Type B pancreatic cell (in vitro differentiated cells): ENCODE data around the gene PSMB11. TPM values are rescaled to one million over a fixed set of nuclear protein-coding genes. Genes with fewer than 3 reads are reported as not detected.

Experiments used
- DNase-seq: peaks from one replicate; pipeline ENCODE4 v3.0.0; 2021; ENCODE audit warnings: mixed read lengths; ENCODE audit not compliant: unreplicated experiment; ENCODE audit errors: extremely low spot score
- H3K27ac Mint-ChIP-seq: 2 replicates; pipeline ENCODE4 v1.8.0; 2021; ENCODE audit warnings: mild to moderate bottlenecking, mixed read lengths
- H3K27me3 Mint-ChIP-seq: 2 replicates; pipeline ENCODE4 v1.8.0; 2021; ENCODE audit warnings: mixed read lengths
- H3K36me3 Mint-ChIP-seq: 2 replicates; pipeline ENCODE4 v1.8.0; 2021; ENCODE audit warnings: mixed read lengths
- H3K4me1 Mint-ChIP-seq: one replicate; pipeline ENCODE4 v1.8.0; 2021; ENCODE audit warnings: mixed read lengths; ENCODE audit not compliant: unreplicated experiment
- H3K4me3 Mint-ChIP-seq: 2 replicates; pipeline ENCODE4 v1.8.0; 2021; ENCODE audit warnings: mild to moderate bottlenecking, mixed read lengths
- H3K9me3 Mint-ChIP-seq: 2 replicates; pipeline ENCODE4 v1.8.0; 2021; ENCODE audit warnings: mixed read lengths
- total RNA-seq: library from RNA; stranded (reverse); gene quantifications from 2 replicates; pipeline ENCODE4 v1.2.1, GENCODE V29; 2021; ENCODE audit warnings: low replicate concordance
- TF ChIP-seq, protein P1 (sequence below): fragments of 200-600 bp; sonication (generic); conservative IDR thresholded peaks from 2 replicates; pipeline ENCODE4 v1.5.0; 2021; ENCODE audit warnings: antibody characterized with exemption, mild to moderate bottlenecking

Gene PSMB11
- total RNA-seq, 1 donor from 2014 or later: not detected

GRCh38 chr14:23024612-23025075 is 17.4 kb upstream of the PSMB11 start:
- Mint-ChIP-seq H3K27me3 (no peaks in the 10 kb centered on the region), H3K27ac (peak overlapping the region; percentile 1)
- TF ChIP-seq, protein P1, sequence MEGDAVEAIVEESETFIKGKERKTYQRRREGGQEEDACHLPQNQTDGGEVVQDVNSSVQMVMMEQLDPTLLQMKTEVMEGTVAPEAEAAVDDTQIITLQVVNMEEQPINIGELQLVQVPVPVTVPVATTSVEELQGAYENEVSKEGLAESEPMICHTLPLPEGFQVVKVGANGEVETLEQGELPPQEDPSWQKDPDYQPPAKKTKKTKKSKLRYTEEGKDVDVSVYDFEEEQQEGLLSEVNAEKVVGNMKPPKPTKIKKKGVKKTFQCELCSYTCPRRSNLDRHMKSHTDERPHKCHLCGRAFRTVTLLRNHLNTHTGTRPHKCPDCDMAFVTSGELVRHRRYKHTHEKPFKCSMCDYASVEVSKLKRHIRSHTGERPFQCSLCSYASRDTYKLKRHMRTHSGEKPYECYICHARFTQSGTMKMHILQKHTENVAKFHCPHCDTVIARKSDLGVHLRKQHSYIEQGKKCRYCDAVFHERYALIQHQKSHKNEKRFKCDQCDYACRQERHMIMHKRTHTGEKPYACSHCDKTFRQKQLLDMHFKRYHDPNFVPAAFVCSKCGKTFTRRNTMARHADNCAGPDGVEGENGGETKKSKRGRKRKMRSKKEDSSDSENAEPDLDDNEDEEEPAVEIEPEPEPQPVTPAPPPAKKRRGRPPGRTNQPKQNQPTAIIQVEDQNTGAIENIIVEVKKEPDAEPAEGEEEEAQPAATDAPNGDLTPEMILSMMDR: no peak

DNA sequence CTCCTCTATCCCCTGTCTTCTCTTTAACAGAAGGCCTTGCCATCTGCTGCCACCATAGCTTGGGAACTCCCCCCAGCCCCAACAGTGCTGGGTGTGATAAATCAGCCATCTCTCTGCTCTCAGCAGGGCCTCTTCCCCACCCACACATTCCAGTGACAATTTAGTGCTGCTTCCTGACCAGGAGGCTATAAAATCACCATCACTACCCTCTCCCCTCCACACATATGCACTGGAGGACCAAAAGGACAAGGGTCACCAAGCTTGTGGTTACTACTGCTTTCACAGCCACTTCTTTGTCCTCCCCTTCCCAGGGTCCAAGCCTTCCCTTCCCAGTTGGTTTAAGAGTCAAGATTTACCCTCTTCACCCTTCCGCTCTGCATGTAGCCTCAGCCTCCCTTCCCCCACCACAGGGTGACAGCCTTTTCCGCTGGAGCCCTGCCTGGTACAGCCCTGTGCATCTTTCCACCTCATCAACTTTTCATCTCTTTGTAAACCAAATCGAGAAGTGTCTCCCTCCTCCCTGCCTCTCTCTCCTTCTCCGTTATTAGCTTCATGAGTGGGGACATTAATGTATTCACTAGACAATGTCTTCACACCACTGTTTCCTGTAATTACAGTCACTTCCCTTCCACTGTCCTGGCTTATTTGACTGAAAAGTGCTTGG is 16.7 kb upstream of the PSMB11 start:
- H3K4me3 Mint-ChIP-seq: peak overlapping the region; percentile 10
- peak overlapping the region; percentile 1 for H3K27ac Mint-ChIP-seq
- H3K27me3 Mint-ChIP-seq: no peaks in the 10 kb centered on the region
- peaks cover 33% of the 10 kb centered on the region for H3K36me3 Mint-ChIP-seq
- H3K4me1 Mint-ChIP-seq: peaks cover 50% of the 10 kb centered on the region
- TF ChIP-seq, protein P1: no peak
- H3K9me3 Mint-ChIP-seq: no peaks in the 10 kb centered on the region
- no peak for DNase-seq

More at GRCh38 chr14:23024612-23025075, 17.4 kb upstream of the PSMB11 start:
- Mint-ChIP-seq H3K4me3 (no peak overlapping the region), H3K4me1 (peaks cover 50% of the 10 kb centered on the region), H3K36me3 (peaks cover 33% of the 10 kb centered on the region), H3K9me3 (no peaks in the 10 kb centered on the region)
- no peak for DNase-seq

- DNase-seq: no peak
- Mint-ChIP-seq H3K4me1 (peaks cover 29% of the 10 kb centered on the region), H3K36me3 (peaks cover 48% of the 10 kb centered on the region), H3K4me3 (no peak overlapping the region), H3K27me3 (no peaks in the 10 kb centered on the region), H3K9me3 (no peaks in the 10 kb centered on the region), H3K27ac (no peak overlapping the region)
- TF ChIP-seq, protein P1: no peak
Observed at GRCh38 chr14:23028799-23029198, 13.2 kb upstream of the PSMB11 start.

DNA sequence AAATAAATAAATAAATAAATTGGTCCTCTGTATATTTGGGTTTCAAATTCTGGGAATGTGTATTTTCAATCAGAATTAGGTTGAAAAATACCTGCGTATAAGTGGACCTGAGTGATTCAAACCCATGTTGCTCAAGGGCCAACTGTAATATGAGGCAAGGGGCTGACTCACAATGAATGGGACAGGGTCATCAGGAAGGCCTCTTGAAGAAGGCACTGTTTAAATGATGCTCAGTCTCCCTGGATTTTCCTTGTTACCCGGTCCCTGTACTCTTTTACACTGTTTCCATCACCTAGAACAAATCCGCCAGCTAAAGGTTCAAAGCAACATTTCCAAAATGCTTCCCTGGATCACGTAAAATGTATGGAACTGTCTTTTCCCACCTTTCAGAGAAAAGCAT is 11.1 kb upstream of the PSMB11 start:
- peak overlapping the region; percentile 1 for H3K4me3 Mint-ChIP-seq
- H3K4me1 Mint-ChIP-seq: peaks cover 21% of the 10 kb centered on the region
- no peaks in the 10 kb centered on the region for H3K27me3 Mint-ChIP-seq
- no peak overlapping the region for H3K27ac Mint-ChIP-seq
- DNase-seq: no peak
- H3K9me3 Mint-ChIP-seq: no peaks in the 10 kb centered on the region
- H3K36me3 Mint-ChIP-seq: peaks cover 34% of the 10 kb centered on the region
- TF ChIP-seq, protein P1: no peak

- no peaks in the 10 kb centered on the region for H3K9me3 Mint-ChIP-seq
- H3K27me3 Mint-ChIP-seq: no peaks in the 10 kb centered on the region
- peaks cover 25% of the 10 kb centered on the region for H3K36me3 Mint-ChIP-seq
- no peak for DNase-seq
- TF ChIP-seq, protein P1: no peak
- peaks cover 18% of the 10 kb centered on the region for H3K4me1 Mint-ChIP-seq
- peak overlapping the region; percentile 92 for H3K4me3 Mint-ChIP-seq
- peak overlapping the region; percentile 97 for H3K27ac Mint-ChIP-seq
Observed at GRCh38 chr14:23033251-23033727, 8.7 kb upstream of the PSMB11 start.
